Aorta (tissue), 5 donors: ENCODE results near the gene BMPR2. TPM values are rescaled to one million over a fixed set of nuclear protein-coding genes. Genes with fewer than 3 reads are reported as not detected.

Experiments used
- ATAC-seq: fragments of 200-7000 bp; cut with Tn5 transposase; one replicate; pipeline ENCODE4 v1.9.1; 2022; ENCODE audit warnings: moderate library complexity; ENCODE audit not compliant: low FRiP score
- DNase-seq, 2 donors: peaks; one replicate each; pipeline ENCODE4 v3.0.0-alpha.2; 2020
- H3K27ac ChIP-seq, 2 donors: one replicate each; pipeline ENCODE4 v1.5.1; 2013; ENCODE audit warnings: low read length in 2 of 2, mild to moderate bottlenecking in 2 of 2, moderate library complexity in 2 of 2, control low read depth in 1 of 2, inconsistent platforms in 1 of 2, low read depth in 1 of 2
- H3K27me3 ChIP-seq, 2 donors: one replicate each; pipeline ENCODE4 v1.6.1; 2013; ENCODE audit warnings: control low read depth in 1 of 2, low read length in 1 of 2, mild to moderate bottlenecking in 1 of 2, moderate library complexity in 1 of 2; ENCODE audit not compliant: insufficient read depth in 2 of 2, control insufficient read depth in 1 of 2
- H3K36me3 ChIP-seq, 2 donors: one replicate each; pipeline ENCODE4 v1.6.1; 2013; ENCODE audit warnings: control low read depth in 1 of 2, low read length in 1 of 2, mild to moderate bottlenecking in 1 of 2; ENCODE audit not compliant: insufficient read depth in 2 of 2, control insufficient read depth in 1 of 2
- H3K4me1 ChIP-seq, 2 donors: one replicate each; pipeline ENCODE4 v1.6.1; 2013; ENCODE audit warnings: low read length in 2 of 2, control low read depth in 1 of 2, mild to moderate bottlenecking in 1 of 2, moderate library complexity in 1 of 2; ENCODE audit not compliant: insufficient read depth in 2 of 2, control insufficient read depth in 1 of 2
- H3K4me3 ChIP-seq, 2 donors: one replicate each; pipeline ENCODE4 v1.5.1; 2013; ENCODE audit warnings: low read length in 2 of 2, control low read depth in 1 of 2, mild to moderate bottlenecking in 1 of 2
- H3K9me3 ChIP-seq: one replicate; pipeline ENCODE4 v1.6.1; 2013; ENCODE audit warnings: mild to moderate bottlenecking, low read length; ENCODE audit not compliant: control insufficient read depth
- WGBS, 2 donors: extraction: QIAGEN DNeasy Blood & Tissue Kit; methylation state at CpG; one replicate each; pipeline ENCODE4 v1.1.7; 2013; 5-methylcytosine and 5-hydroxymethylcytosine counted together
- intact Hi-C, 2 donors: fragments of 100-400 bp; cut with DNase I; formaldehyde crosslinking; loops; one replicate each; pipeline versions ENCODE4 v1.14.2 to v1.15.0; 2022
- polyA plus RNA-seq, 2 donors: library from polyadenylated mRNA; stranded (reverse); fragments of 200-250 nt; gene quantifications; one replicate each; pipeline ENCODE4 v1.2.3, GENCODE V29; 2013
- total RNA-seq, 2 donors: library from RNA; stranded (reverse); fragmentation: NEBNext Ultra II Directional; extraction: Animal tissue kit (Norgen Biotek cat#: 25700); gene quantifications; one replicate each; pipeline ENCODE4 v1.2.1, GENCODE V29; 2021
- donor health status: healthy with polysubstance abuse.
- donor health status: Bipolar disorder and iron deficiency.
- donor health status: DM: no; HTN: no; CAD: no.
- donor health status: DM: no; HTN: no; CAD: no.
- donor health status: DM: yes; HTN: yes; CAD: no.

The BMPR2 gene
- total and polyA plus RNA-seq, 4 donors = 7.9 to 123 (median 60.1) TPM

DNA sequence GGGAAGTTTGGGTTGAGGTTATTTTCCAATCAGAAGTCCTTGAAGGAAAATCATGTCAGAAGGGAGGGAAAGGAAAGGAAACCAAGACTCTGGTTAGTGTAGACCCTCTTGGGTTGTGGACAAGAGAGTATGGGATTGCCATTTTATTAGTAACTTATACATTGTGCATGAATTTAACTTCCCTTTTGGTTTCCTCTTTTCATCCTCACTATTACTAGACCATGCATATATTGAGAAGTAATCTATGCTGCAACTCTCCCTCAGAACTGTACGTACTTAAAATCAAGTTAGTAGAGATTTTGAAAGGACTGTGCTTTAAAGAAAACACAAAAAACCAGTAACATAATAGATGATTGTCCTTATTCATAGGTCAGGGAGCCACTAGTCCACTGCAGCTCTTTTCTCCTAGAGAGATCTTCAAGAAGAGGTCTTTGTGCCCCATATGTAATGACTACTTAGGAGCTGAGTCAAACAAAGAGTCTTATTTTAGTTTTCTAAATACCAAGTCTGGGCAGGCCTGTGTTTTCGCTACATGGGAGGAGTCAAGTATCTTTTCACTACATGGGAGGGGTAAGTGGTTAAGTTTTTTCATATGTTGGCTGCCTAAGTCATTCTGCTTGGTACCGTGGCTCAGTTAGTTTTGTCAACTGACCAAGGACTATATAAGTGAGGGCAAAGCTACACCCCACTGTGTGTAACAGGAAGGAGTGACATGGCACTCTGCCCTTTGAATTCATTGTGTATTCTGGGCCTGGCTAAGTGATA lies 233.4 kb downstream of the BMPR2 start:
- Histone ChIP-seq H3K4me3 (no peak overlapping the region), H3K36me3 (no peaks in the 10 kb centered on the region), H3K9me3 (peaks cover 1% of the 10 kb centered on the region), H3K27me3 (no peaks in the 10 kb centered on the region), H3K4me1 (no peaks in the 10 kb centered on the region), H3K27ac (no peak overlapping the region)
- DNase-seq = no peak
- ATAC-seq = no peak
- intact Hi-C loops = no loop called here
- 24 to 28% methylated on average over 3 of the region's 3 CpGs for WGBS, 2 donors

DNA sequence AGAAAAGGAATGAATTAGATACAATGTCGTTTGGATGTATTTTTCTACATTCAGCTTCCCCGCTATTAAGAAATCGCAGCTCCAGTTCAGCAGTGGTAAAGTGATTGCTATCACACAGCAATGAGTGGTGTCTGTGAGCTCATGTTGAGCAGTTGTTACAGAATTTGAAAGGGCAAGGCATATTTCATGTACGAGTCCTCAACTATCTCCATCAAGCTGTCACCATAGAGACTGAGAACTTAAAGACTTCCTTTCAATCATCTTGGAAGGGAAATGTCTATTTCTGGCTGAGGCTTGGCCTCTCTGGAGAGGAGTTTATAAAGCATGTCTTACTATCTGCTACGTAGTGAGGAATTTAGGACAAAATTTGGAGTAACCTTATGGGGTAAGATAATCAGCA lies 234.3 kb downstream of the BMPR2 start:
- Histone ChIP-seq H3K36me3 (no peaks in the 10 kb centered on the region), H3K4me3 (no peak overlapping the region), H3K9me3 (peaks cover 1% of the 10 kb centered on the region), H3K4me1 (no peaks in the 10 kb centered on the region), H3K27ac (no peak overlapping the region), H3K27me3 (no peaks in the 10 kb centered on the region)
- ATAC-seq (no peak), DNase-seq (no peak)
- WGBS, 2 donors = 73 to 77% methylated on average over 5 of the region's 5 CpGs
- intact Hi-C loops = no loop called here

DNA sequence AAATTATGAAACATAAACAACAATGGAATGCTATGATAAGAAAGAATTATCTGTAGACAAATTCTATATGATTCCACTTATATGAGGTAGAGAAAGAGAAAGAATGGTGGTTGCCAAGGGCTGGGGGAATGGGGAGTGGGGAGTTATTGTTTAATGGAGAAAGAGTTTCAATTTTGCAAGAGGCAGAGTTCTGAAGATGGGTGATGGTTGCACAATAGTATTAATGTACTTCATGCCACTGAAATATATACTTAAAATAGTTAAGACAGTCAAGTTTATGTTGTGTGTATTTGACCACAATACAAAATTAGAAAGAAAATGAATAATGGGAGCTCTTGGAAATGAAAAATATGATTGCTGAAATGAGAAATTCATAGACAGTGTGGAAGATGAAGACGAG lies 236.0 kb downstream of the BMPR2 start:
- intact Hi-C loops = no loop called here
- WGBS, 2 donors = 91 to 93% methylated on average over 1 of the region's 1 CpG
- no peaks in the 10 kb centered on the region for H3K36me3 ChIP-seq
- no peaks in the 10 kb centered on the region for H3K27me3 ChIP-seq
- H3K9me3 ChIP-seq = peaks cover 1% of the 10 kb centered on the region
- no peak overlapping the region for H3K27ac ChIP-seq
- no peaks in the 10 kb centered on the region for H3K4me1 ChIP-seq
- DNase-seq (no peak), ATAC-seq (no peak)
- no peak overlapping the region for H3K4me3 ChIP-seq

DNA sequence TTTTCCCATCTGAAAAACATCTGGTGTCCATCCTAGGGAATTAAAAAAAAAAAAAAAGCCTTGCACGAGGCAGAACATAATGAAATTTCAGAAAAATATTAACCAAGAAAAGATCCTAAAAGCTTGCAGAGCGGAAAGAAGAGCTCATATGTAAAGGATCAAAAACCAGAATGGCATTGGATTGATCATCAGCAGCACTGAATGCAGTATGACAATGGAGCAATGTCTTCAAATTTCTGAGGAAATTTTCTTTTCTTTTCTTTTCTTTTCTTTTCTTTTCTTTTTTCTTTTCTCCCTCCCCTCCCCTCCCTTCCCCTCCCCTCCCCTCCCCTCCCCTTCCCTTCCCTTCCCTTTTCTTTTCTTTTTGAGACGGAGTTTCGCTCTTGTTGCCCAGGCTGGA lies 237.4 kb downstream of the BMPR2 start:
- 84 to 90% methylated on average over 2 to 4 of the region's 4 CpGs for WGBS, 2 donors
- Histone ChIP-seq H3K9me3 (no peaks in the 10 kb centered on the region), H3K4me3 (no peak overlapping the region), H3K27me3 (no peaks in the 10 kb centered on the region), H3K27ac (no peak overlapping the region), H3K4me1 (no peaks in the 10 kb centered on the region), H3K36me3 (no peaks in the 10 kb centered on the region)
- DNase-seq (no peak), ATAC-seq (no peak)
- intact Hi-C loops = no loop called here

Other genes with a start within 250 kb of the BMPR2 start
- 10 to 100 TPM; 57.4 to 62.4 TPM for gene SUMO1, start 137.7 kb upstream of the BMPR2 start, total RNA-seq
- 100 to 1,000 TPM in 1 of 2 donors, 10 to 100 TPM in 1; 85.4 to 161 TPM for gene SUMO1, start 137.7 kb upstream of the BMPR2 start, polyA plus RNA-seq
- 10 to 100 TPM; 42.4 to 49.2 TPM for gene NOP58, start 110.6 kb upstream of the BMPR2 start, total RNA-seq
- 100 to 1,000 TPM in 1 of 2 donors, 10 to 100 TPM in 1; 29.2 to 102 TPM for gene NOP58, start 110.6 kb upstream of the BMPR2 start, polyA plus RNA-seq